BE2C (cell line): ENCODE measurements around the gene FNDC11.

Experiments
- DNase-seq: peaks from one replicate; pipeline ENCODE4 v3.0.0-alpha.2; 2020
- H3K27me3 ChIP-seq: fragments of 250-450 bp; sonication (Bioruptor Pico); 2 replicates; pipeline ENCODE4 v1.5.1; 2020; ENCODE audit warnings: mild to moderate bottlenecking
- H3K36me3 ChIP-seq: fragments of 250-450 bp; sonication (Bioruptor Pico); 2 replicates; pipeline ENCODE4 v1.5.1; 2020; ENCODE audit warnings: mild to moderate bottlenecking
- H3K4me1 ChIP-seq: fragments of 250-450 bp; sonication (Bioruptor Pico); 2 replicates; pipeline ENCODE4 v1.5.1; 2020
- H3K4me3 ChIP-seq: 2 replicates; pipeline ENCODE4 v1.5.1; 2011; ENCODE audit warnings: low read depth, low read length
- H3K9me3 ChIP-seq: fragments of 250-450 bp; sonication (Bioruptor Pico); 2 replicates; pipeline ENCODE4 v1.5.1; 2020
- CTCF ChIP-seq: IDR thresholded peaks from 2 replicates; pipeline ENCODE4 v1.5.1; 2012; ENCODE audit warnings: mild to moderate bottlenecking, low read depth, low read length

Gene FNDC11

GRCh38 chr20:63537525-63538203 is 16.3 kb upstream of the FNDC11 start:
- no peaks in the 10 kb centered on the region for H3K27me3 ChIP-seq
- H3K9me3 ChIP-seq = no peaks in the 10 kb centered on the region
- TF ChIP-seq CTCF = peak; percentile 90
- peaks cover 14% of the 10 kb centered on the region for H3K4me1 ChIP-seq
- DNase-seq = peak; percentile 87
- peak overlapping the region; percentile 43 for H3K4me3 ChIP-seq
- no peaks in the 10 kb centered on the region for H3K36me3 ChIP-seq

DNA sequence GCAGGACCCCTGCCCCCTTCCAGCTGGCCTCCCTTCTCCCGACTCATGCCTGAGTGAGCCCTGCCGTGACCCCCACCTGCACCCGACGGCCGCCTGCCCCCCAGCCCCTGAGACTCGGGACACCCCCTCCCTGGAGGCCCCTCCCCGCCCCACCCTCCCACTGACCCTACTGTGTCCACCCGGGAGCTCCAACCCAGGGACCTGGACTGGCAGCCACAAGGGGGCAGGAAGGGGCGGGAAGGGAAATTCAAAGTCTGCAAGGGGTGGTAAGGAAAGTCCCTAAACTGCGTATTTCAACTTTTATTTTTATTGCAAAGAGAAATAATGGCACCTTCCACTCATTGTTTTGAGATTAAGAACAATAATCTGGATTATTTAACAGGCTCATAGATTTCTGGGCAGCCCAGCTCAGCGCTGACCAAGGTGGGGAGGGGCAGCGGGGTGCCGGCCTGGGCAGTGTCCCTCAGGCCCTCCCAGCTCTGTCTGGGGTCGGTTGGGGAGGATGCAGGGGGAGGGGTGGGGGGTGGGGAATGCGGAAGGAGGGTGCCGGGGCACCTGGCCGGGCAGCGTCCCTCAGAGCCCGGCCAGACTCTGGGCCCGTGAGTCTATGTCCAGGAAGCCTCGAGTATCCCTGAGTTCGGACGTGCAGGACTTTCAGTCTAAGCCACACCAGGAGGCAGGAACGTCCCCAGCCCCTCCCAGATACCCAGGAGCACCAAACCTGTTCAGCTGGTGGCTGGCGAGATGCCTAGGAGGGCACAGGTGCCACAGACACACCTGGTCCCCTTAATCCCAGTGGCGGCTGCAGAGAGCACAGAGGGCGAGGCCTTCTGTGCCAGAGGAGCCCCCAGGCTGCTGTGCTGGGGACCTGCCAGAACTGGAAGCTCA is 15.5 kb upstream of the FNDC11 start:
- H3K4me1 ChIP-seq = peaks cover 14% of the 10 kb centered on the region
- peak overlapping the region; percentile 43 for H3K4me3 ChIP-seq
- no peaks in the 10 kb centered on the region for H3K9me3 ChIP-seq
- TF ChIP-seq CTCF = no peak
- DNase-seq = no peak
- H3K36me3 ChIP-seq = no peaks in the 10 kb centered on the region
- H3K27me3 ChIP-seq = no peaks in the 10 kb centered on the region

DNA sequence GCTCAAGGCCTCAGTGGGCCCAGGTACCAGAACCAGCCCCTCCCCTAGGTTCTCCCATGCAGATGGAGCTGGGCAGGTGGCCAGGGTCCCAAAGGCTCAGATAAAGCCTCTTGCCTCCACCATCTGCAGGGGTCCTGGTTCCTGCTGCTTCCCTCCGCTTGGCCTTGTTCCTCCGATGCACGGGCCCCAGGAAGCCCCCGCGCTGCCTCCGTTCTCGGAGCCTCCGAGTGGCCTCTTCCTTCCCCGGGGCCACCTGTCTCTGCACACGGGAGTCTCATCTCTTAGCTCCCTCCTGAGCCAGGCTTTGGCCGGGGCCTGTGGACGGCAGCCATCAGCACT is 14.9 kb upstream of the FNDC11 start:
- Histone ChIP-seq H3K36me3 (no peaks in the 10 kb centered on the region), H3K9me3 (no peaks in the 10 kb centered on the region), H3K4me1 (peaks cover 14% of the 10 kb centered on the region), H3K27me3 (no peaks in the 10 kb centered on the region), H3K4me3 (no peak overlapping the region)
- TF ChIP-seq CTCF = no peak
- DNase-seq = no peak

- no peak for TF ChIP-seq CTCF
- H3K36me3 ChIP-seq = no peaks in the 10 kb centered on the region
- H3K4me3 ChIP-seq = no peak overlapping the region
- no peak for DNase-seq
- H3K4me1 ChIP-seq = peaks cover 14% of the 10 kb centered on the region
- H3K27me3 ChIP-seq = no peaks in the 10 kb centered on the region
- no peaks in the 10 kb centered on the region for H3K9me3 ChIP-seq
Measured at GRCh38 chr20:63539441-63540370, 14.3 kb upstream of the FNDC11 start.

DNA sequence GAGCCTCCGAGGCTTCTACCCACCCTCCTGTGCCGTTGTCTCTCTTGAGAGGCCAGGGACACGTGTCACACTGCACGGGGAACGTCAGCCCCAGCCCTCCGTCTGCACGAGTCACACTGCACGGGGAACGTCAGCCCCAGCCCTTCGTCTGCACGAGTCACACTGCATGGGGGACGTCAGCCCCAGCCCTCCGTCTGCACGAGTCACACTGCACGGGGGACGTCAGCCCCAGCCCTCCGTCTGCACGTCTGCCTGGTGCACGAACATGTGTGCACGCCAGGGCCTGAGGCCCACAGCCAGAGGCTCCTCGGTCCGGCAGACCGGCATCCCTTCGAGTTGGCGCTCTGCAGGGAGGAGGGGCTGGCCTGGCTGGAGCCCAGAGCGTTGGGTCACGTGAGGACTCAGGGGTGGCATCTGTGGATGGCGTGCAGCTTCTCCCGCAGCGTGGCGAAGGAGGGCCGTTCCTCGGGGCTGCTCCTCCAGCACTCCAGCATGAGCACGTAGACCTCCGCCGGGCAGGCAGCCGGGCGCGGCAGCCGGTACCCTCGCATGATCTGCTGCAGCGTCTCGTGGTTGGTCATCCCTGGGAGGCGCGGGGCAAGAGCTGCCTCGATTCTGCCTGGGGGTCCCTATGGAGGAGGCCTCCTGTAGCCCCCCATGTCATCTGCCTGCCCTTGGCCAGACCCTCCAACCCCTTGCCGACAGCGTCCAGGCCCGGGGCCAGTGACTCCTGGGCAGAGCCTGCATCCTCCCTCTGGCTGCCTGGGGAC is 13.4 kb upstream of the FNDC11 start:
- peak; percentile 75 for DNase-seq
- no peaks in the 10 kb centered on the region for H3K27me3 ChIP-seq

More for the DNA sequence above, 13.4 kb upstream of the FNDC11 start:
- peaks cover 14% of the 10 kb centered on the region for H3K4me1 ChIP-seq
- H3K4me3 ChIP-seq = no peak overlapping the region
- H3K9me3 ChIP-seq = no peaks in the 10 kb centered on the region
- no peaks in the 10 kb centered on the region for H3K36me3 ChIP-seq
- TF ChIP-seq CTCF = no peak
